Stimulated activated CD4-positive, alpha-beta T cell treated with anti-CD3 and anti-CD28 coated beads, Interleukin-4, amount 100 ng/mL, for 48 hours (primary cell): ENCODE data around the gene TSSK1B.
"Not testable (repeated sequence)": the region's sequence is repeated elsewhere in the genome, so short reads cannot be mapped to it uniquely, and the experiment has no call there.

Experiments
- DNase-seq, 2 donors: peaks; one replicate each; pipeline ENCODE4 v3.0.0-alpha.2; 2020; ENCODE audit warnings: low read depth in 2 of 2

The TSSK1B gene

GRCh38 chr5:113397986-113398385 is 36.8 kb downstream of the TSSK1B start:
- DNase-seq = not testable (repeated sequence)

DNA sequence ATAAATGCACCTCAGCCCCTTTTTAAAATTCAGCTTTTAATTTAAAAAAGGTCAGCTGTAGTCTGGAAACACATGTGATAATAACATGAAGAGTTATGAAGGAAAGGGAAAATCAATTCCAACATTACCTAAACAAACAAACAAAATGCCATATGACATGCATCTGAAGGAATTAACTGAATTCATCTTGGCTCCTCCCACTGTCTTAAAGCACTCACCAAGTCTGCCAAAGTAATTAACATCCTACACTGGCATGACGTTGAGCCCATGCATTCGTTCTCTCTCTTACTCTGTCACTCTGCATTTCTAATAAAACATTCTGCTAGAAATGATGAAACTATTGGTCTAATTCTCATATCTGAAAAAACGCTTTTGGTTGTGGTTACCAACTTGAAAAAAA is 37.7 kb downstream of the TSSK1B start:
- DNase-seq = no peak

DNA sequence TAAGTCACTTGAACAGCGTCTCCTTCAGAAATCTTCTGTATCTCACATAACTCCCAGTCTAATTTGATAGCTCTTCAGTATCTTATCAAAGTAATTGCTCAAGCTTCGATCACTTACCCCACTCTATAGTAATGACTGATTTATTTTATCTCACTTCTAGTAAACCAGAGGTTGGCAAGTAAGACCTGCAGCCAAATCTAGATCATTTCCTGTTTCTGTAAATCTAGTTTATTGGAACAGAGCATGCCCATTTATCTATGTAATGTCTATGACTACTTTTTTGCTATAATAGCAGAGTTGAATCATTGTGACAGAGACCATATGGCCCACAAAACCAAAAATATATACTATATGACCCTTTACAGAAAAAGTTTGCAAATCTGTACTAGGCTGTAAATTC is 40.1 kb downstream of the TSSK1B start:
- no peak for DNase-seq

GRCh38 chr5:113390224-113390623 is 44.6 kb downstream of the TSSK1B start:
- no peak for DNase-seq

- DNase-seq = no peak
Observed at GRCh38 chr5:113389116-113389515, 45.7 kb downstream of the TSSK1B start.

- DNase-seq = no peak
Observed at GRCh38 chr5:113387844-113388243, 46.9 kb downstream of the TSSK1B start.

GRCh38 chr5:113384782-113385285 is 50.0 kb downstream of the TSSK1B start:
- no peak for DNase-seq

DNA sequence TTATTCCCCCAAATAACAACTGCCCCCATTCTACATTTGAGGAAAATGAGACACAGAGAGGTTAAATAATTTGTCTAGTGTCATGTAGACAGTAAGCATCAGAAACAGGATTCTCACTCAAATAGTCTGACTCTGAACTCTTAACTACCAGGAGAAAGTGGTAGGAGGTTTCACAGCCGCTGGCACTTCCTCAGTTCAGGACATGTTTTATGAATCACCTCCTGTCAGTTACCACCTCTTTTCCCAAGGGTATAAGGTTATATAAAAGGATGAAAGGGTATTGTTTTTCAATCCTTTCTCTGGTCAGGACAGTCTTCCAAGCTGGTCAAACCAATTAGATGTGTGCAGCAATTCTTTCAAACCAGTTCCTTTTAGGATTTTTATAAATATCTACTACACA is 52.1 kb downstream of the TSSK1B start:
- DNase-seq = no peak
